Measurements from ENCODE around the gene SURF1. TPM values are rescaled to one million over a fixed set of nuclear protein-coding genes. Genes with fewer than 3 reads are reported as not detected.
A peak's percentile ranks its signal among the peaks of the same experiment; 100 is the strongest.
"Not testable (repeated sequence)": the region's sequence is repeated elsewhere in the genome, so short reads cannot be mapped to it uniquely, and the experiment has no call there.

Gene SURF1
- polyA plus RNA-seq, 2 donors = 34.2 to 41.2 TPM

DNA sequence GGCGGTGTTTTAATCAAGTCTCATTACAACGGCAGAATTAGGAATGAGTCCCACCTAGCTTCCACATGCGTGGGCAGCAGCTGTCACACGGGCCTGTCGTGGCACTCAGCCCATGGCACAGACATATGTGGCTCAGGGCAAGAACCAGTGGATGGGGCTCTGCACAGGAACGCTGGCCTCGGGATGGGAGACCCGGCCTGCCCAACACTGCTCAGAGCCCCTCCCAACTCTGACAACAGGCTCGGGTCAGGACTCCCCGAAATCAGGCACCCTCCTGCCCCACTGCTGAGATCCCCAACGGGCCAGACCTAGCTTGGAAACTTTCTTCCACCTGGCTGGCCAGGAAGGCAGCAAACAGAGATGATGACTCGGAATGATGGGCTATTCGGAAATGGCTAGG lies 15.4 kb downstream of the SURF1 start:
- Histone ChIP-seq H3K9me3 (ENCODE audit: control insufficient read depth in 2 of 2, insufficient read depth in 1 of 2, low read depth in 1 of 2, low read length in 1 of 2) (no peaks in the 10 kb centered on the region), H3K27ac (ENCODE audit: low read depth in 2 of 2, low read length in 1 of 2) (no peak overlapping the region), H3K27me3 (ENCODE audit: control insufficient read depth in 1 of 2, insufficient read depth in 2 of 2, low read length in 2 of 2) (no peaks in the 10 kb centered on the region), H3K36me3 (ENCODE audit: control insufficient read depth in 2 of 2, insufficient read depth in 2 of 2, low read length in 1 of 2) (peaks cover 14 to 58% of the 10 kb centered on the region in 2 donors), H3K4me3 (ENCODE audit: low read depth in 1 of 2, low read length in 2 of 2) (no peak overlapping the region), H3K4me1 (ENCODE audit: control insufficient read depth in 2 of 2, insufficient read depth in 2 of 2, low read length in 1 of 2) (peaks cover 0 to 7% of the 10 kb centered on the region in 2 donors)
- 83 to 86% methylated on average over 13 of the region's 13 CpGs for WGBS, 2 donors

DNA sequence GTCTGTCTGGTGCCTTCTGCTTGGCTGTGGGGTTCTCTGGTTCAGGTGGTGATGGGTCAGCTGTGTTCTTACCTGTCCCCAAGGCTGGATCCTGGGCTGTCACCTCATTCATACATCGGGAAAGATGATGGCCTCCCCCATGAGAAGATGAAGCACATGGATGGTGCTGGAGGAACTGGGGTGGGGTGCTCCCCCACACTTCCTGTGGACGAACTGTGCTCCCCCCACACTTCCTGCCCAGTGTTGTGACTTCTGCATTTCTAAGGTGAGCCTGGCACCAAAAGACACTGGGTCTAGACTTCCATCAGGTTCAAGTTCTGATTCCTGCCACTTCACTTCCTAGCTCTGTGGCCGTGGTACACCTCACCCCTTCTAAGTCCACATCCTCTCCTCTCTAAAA lies 16.0 kb downstream of the SURF1 start:
- Histone ChIP-seq H3K27me3 (ENCODE audit: control insufficient read depth in 1 of 2, insufficient read depth in 2 of 2, low read length in 2 of 2) (no peaks in the 10 kb centered on the region), H3K36me3 (ENCODE audit: control insufficient read depth in 2 of 2, insufficient read depth in 2 of 2, low read length in 1 of 2) (peaks cover 14 to 52% of the 10 kb centered on the region in 2 donors), H3K9me3 (ENCODE audit: control insufficient read depth in 2 of 2, insufficient read depth in 1 of 2, low read depth in 1 of 2, low read length in 1 of 2) (no peaks in the 10 kb centered on the region), H3K4me3 (ENCODE audit: low read depth in 1 of 2, low read length in 2 of 2) (no peak overlapping the region), H3K27ac (ENCODE audit: low read depth in 2 of 2, low read length in 1 of 2) (peak overlapping the region in 1 of 2 donors; percentile 1), H3K4me1 (ENCODE audit: control insufficient read depth in 2 of 2, insufficient read depth in 2 of 2, low read length in 1 of 2) (peaks cover 0 to 5% of the 10 kb centered on the region in 2 donors)
- WGBS, 2 donors = 72 to 79% methylated on average over 3 of the region's 3 CpGs

DNA sequence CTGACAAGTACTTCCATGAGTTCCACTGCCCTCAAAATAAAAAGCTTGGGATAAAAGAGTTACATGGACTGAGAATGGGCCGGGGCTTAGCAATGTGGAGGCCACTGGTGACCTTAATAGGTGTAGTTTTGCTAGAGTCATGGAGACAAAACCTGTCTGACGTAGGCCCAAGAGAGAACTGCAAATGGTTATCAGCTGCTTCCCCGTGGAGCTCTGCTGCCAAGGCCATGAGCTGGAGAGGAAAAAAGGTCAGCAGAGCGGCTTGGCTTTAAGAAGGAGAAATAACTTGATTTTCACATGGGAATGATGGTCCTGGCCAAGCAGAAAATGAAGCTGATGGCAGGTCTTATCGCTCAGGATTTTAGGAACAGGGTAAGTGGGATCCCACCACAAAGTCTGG lies 16.6 kb downstream of the SURF1 start:
- Histone ChIP-seq H3K27me3 (ENCODE audit: control insufficient read depth in 1 of 2, insufficient read depth in 2 of 2, low read length in 2 of 2) (no peaks in the 10 kb centered on the region), H3K27ac (ENCODE audit: low read depth in 2 of 2, low read length in 1 of 2) (no peak overlapping the region), H3K36me3 (ENCODE audit: control insufficient read depth in 2 of 2, insufficient read depth in 2 of 2, low read length in 1 of 2) (peaks cover 9 to 46% of the 10 kb centered on the region in 2 donors), H3K4me1 (ENCODE audit: control insufficient read depth in 2 of 2, insufficient read depth in 2 of 2, low read length in 1 of 2) (peaks cover 0 to 4% of the 10 kb centered on the region in 2 donors), H3K9me3 (ENCODE audit: control insufficient read depth in 2 of 2, insufficient read depth in 1 of 2, low read depth in 1 of 2, low read length in 1 of 2) (no peaks in the 10 kb centered on the region), H3K4me3 (ENCODE audit: low read depth in 1 of 2, low read length in 2 of 2) (no peak overlapping the region)
- WGBS, 2 donors = 76 to 86% methylated on average over 5 of the region's 5 CpGs

DNA sequence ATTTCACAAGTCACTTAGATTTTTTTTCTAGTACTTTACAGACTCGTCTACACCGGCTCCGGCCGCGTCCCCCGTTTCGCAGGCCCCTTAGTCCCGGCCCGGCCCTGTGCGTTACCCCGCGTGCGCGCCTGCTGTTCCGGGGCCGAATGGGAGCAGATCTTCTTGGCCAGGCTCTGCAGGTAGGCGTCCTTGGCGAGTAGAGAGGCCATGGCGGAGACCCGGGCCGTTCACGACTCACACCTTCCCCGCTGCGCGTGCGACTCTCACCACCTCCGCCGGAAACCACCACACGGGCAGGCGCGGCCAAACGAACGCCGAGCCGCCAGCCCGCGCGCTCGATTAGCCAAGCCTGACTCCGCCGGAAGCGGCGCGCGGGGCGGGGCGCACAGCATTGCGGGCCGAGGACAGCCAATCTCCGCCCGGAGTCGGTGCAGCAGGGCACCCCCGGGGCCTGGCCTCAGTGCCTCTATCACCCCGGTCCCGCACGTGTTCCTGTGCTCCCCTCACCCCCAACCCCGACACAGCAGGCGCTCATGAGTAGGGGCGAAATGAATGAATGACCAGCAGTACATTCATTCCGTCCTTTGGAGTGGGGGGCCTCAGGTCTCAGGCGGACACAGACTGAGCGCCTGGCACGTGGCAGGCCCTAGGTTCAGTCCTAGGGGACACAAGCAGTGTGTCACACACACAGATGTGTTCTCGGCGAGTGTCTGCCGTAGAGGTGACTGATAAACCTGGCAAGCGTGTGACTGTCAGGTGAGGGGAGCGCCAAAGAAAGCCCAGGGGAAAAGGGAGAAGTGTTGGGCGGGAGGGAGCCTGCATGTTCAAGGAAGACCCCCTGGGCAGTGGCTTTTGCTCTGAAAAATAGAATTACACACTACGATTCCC lies 20.1 kb downstream of the SURF1 start, which contains the start of gene SURF6:
Gene SURF6, minus strand, starts transcription at position 265 of the 888 bp plus-strand sequence. Its CDS starts 56 bp downstream, at position 209.
- 5% methylated on average over 64 to 70 of the region's 70 CpGs for WGBS, 2 donors
- H3K4me1 ChIP-seq (ENCODE audit: control insufficient read depth in 2 of 2, insufficient read depth in 2 of 2, low read length in 1 of 2) = peaks cover 3 to 11% of the 10 kb centered on the region in 2 donors
- peak within 1 kb of the TSS; percentile 64 to 87 for H3K27ac ChIP-seq (ENCODE audit: low read depth in 2 of 2, low read length in 1 of 2)
- H3K9me3 ChIP-seq (ENCODE audit: control insufficient read depth in 2 of 2, insufficient read depth in 1 of 2, low read depth in 1 of 2, low read length in 1 of 2) = no peaks in the 10 kb centered on the region
- no peaks in the 10 kb centered on the region for H3K27me3 ChIP-seq (ENCODE audit: control insufficient read depth in 1 of 2, insufficient read depth in 2 of 2, low read length in 2 of 2)
- H3K4me3 ChIP-seq (ENCODE audit: low read depth in 1 of 2, low read length in 2 of 2) = peak within 1 kb of the TSS; percentile 84
- H3K36me3 ChIP-seq (ENCODE audit: control insufficient read depth in 2 of 2, insufficient read depth in 2 of 2, low read length in 1 of 2) = peaks cover 30 to 42% of the 10 kb centered on the region in 2 donors

DNA sequence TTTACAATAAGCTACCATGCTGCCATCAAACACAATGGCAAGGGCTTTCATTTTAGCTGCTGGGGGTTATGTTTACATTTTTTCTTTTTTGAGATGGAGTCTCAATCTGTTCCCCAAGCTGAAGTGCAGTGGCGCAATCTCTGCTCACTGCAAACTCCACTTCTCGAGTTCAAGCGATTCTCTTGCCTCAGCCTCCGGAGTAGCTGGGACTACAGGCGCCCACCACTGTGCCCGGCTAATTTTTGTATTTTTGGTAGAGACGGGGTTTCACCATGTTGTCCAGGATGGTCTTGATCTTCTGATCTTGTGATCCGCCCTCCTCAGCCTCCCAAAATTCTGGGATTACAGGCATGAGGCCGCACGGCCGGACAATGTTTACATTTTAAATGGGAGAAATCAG lies 21.4 kb downstream of the SURF1 start:
- not testable (repeated sequence) for H3K27me3 ChIP-seq (ENCODE audit: control insufficient read depth in 1 of 2, insufficient read depth in 2 of 2, low read length in 2 of 2); H3K27ac ChIP-seq (ENCODE audit: low read depth in 2 of 2, low read length in 1 of 2); H3K9me3 ChIP-seq (ENCODE audit: control insufficient read depth in 2 of 2, insufficient read depth in 1 of 2, low read depth in 1 of 2, low read length in 1 of 2)
- Histone ChIP-seq H3K4me3 (ENCODE audit: low read depth in 1 of 2, low read length in 2 of 2) (peak overlapping the region in 1 of 2 donors; percentile 84), H3K4me1 (ENCODE audit: control insufficient read depth in 2 of 2, insufficient read depth in 2 of 2, low read length in 1 of 2) (peaks cover 3 to 11% of the 10 kb centered on the region in 2 donors), H3K36me3 (ENCODE audit: control insufficient read depth in 2 of 2, insufficient read depth in 2 of 2, low read length in 1 of 2) (peaks cover 26 to 32% of the 10 kb centered on the region in 2 donors)
- 72 to 74% methylated on average over 11 of the region's 11 CpGs for WGBS, 2 donors

DNA sequence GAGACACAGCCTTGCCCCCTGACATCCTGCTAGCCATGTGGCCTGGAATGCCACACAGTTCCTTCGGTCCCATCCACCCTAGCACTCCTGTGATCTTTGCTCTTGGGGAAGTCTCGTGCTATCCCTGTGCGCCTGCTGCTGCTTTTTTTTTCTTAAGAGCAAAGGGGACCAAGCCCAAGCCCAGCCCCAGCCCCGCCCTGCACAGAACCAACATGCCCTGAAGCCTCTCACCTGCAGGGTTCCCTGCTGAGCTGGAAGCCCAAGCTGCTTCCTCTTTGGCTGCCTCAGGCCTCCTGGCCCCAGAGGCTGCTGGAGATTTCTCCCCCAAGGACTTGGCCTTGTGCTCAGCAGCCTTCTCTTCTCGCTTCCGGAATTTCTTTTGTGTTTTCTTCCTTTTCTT lies 22.1 kb downstream of the SURF1 start:
- peaks cover 3 to 11% of the 10 kb centered on the region in 2 donors for H3K4me1 ChIP-seq (ENCODE audit: control insufficient read depth in 2 of 2, insufficient read depth in 2 of 2, low read length in 1 of 2)
- no peak overlapping the region for H3K4me3 ChIP-seq (ENCODE audit: low read depth in 1 of 2, low read length in 2 of 2)
- H3K27ac ChIP-seq (ENCODE audit: low read depth in 2 of 2, low read length in 1 of 2) = no peak overlapping the region

DNA sequence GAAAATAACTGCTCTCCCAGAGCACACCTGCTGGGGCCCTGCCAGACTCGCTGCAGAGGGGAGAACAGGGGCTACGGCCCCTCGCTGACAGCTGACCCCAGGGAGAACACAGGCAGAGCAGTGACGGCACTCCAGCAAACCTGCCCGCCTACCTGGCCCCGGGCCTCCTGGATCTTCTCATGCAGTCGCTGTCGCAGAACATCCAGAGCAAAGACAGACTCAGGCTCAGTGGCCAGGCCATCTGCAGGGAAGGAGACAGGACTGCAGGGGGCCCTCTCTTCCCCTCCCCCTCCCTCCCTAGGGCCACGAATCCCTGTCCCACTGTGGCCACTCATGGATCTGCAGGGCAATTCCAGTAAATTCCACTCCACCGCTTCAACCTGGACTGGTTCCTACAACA lies 22.7 kb downstream of the SURF1 start:
- H3K36me3 ChIP-seq (ENCODE audit: control insufficient read depth in 2 of 2, insufficient read depth in 2 of 2, low read length in 1 of 2) = peaks cover 26 to 32% of the 10 kb centered on the region in 2 donors
- no peaks in the 10 kb centered on the region for H3K27me3 ChIP-seq (ENCODE audit: control insufficient read depth in 1 of 2, insufficient read depth in 2 of 2, low read length in 2 of 2)
- H3K4me3 ChIP-seq (ENCODE audit: low read depth in 1 of 2, low read length in 2 of 2) = no peak overlapping the region
- no peak overlapping the region for H3K27ac ChIP-seq (ENCODE audit: low read depth in 2 of 2, low read length in 1 of 2)
- H3K9me3 ChIP-seq (ENCODE audit: control insufficient read depth in 2 of 2, insufficient read depth in 1 of 2, low read depth in 1 of 2, low read length in 1 of 2) = no peaks in the 10 kb centered on the region
- WGBS, 2 donors = 86 to 87% methylated on average over 10 of the region's 10 CpGs
- peaks cover 3 to 11% of the 10 kb centered on the region in 2 donors for H3K4me1 ChIP-seq (ENCODE audit: control insufficient read depth in 2 of 2, insufficient read depth in 2 of 2, low read length in 1 of 2)

More for the DNA sequence above, 22.1 kb downstream of the SURF1 start:
- no peaks in the 10 kb centered on the region for H3K27me3 ChIP-seq (ENCODE audit: control insufficient read depth in 1 of 2, insufficient read depth in 2 of 2, low read length in 2 of 2)
- no peaks in the 10 kb centered on the region for H3K9me3 ChIP-seq (ENCODE audit: control insufficient read depth in 2 of 2, insufficient read depth in 1 of 2, low read depth in 1 of 2, low read length in 1 of 2)
- WGBS, 2 donors = 63 to 70% methylated on average over 6 of the region's 6 CpGs
- H3K36me3 ChIP-seq (ENCODE audit: control insufficient read depth in 2 of 2, insufficient read depth in 2 of 2, low read length in 1 of 2) = peaks cover 26 to 32% of the 10 kb centered on the region in 2 donors

DNA sequence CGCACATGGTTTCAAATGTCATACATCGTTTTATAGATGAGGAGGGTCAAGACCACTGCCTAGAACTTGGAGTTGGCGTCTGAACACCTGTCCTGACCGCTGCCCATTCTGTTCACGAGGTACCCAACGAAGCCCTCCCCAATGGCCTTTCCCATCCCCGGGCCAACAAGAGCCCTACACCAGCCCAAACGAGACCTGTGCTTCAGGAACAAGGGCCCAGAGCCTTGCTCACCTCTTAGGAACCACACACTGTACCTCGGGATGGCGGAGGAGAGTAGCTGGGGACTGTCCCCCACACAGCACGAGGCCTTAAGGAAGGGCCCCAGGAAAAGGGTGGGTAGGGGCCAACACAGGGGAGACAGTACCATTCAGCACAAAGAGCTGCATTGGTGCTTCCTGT lies 23.3 kb downstream of the SURF1 start:
- H3K27ac ChIP-seq (ENCODE audit: low read depth in 2 of 2, low read length in 1 of 2) = no peak overlapping the region
- H3K4me1 ChIP-seq (ENCODE audit: control insufficient read depth in 2 of 2, insufficient read depth in 2 of 2, low read length in 1 of 2) = peaks cover 3 to 11% of the 10 kb centered on the region in 2 donors
- no peaks in the 10 kb centered on the region for H3K9me3 ChIP-seq (ENCODE audit: control insufficient read depth in 2 of 2, insufficient read depth in 1 of 2, low read depth in 1 of 2, low read length in 1 of 2)
- peaks cover 26 to 32% of the 10 kb centered on the region in 2 donors for H3K36me3 ChIP-seq (ENCODE audit: control insufficient read depth in 2 of 2, insufficient read depth in 2 of 2, low read length in 1 of 2)
- no peak overlapping the region for H3K4me3 ChIP-seq (ENCODE audit: low read depth in 1 of 2, low read length in 2 of 2)
- no peaks in the 10 kb centered on the region for H3K27me3 ChIP-seq (ENCODE audit: control insufficient read depth in 1 of 2, insufficient read depth in 2 of 2, low read length in 2 of 2)
- WGBS, 2 donors = 92 to 94% methylated on average over 11 of the region's 11 CpGs

DNA sequence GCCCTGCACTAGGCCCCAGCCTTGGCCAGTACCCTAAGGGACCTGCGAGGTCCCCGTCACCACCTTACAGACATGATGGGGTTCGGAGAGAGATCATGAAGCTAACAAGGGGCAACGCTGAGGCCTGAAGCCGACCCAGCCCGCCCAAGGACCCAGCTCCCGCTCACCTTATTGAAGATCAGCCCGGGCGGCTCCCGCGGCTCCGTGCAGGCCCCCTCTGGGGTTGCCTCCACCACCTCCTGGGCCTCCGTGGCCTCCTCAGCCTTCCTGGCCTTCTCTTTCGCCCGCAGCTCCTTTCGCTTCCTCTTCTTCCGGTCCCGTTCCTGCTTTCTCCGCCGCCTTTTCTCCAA lies 23.9 kb downstream of the SURF1 start:
- no peak overlapping the region for H3K27ac ChIP-seq (ENCODE audit: low read depth in 2 of 2, low read length in 1 of 2)
- H3K4me3 ChIP-seq (ENCODE audit: low read depth in 1 of 2, low read length in 2 of 2) = no peak overlapping the region
- no peaks in the 10 kb centered on the region for H3K27me3 ChIP-seq (ENCODE audit: control insufficient read depth in 1 of 2, insufficient read depth in 2 of 2, low read length in 2 of 2)
- H3K36me3 ChIP-seq (ENCODE audit: control insufficient read depth in 2 of 2, insufficient read depth in 2 of 2, low read length in 1 of 2) = peaks cover 26 to 32% of the 10 kb centered on the region in 2 donors
- peaks cover 3 to 11% of the 10 kb centered on the region in 2 donors for H3K4me1 ChIP-seq (ENCODE audit: control insufficient read depth in 2 of 2, insufficient read depth in 2 of 2, low read length in 1 of 2)
- no peaks in the 10 kb centered on the region for H3K9me3 ChIP-seq (ENCODE audit: control insufficient read depth in 2 of 2, insufficient read depth in 1 of 2, low read depth in 1 of 2, low read length in 1 of 2)
- 90 to 95% methylated on average over 20 of the region's 20 CpGs for WGBS, 2 donors
